A549 (cell line): ENCODE measurements around the gene SF3B3. TPM values are rescaled to one million over a fixed set of nuclear protein-coding genes. Genes with fewer than 3 reads are reported as not detected.
A peak's percentile ranks its signal among the peaks of the same experiment; 100 is the strongest.

ENCODE experiments used
- ATAC-seq, 2 experiments: fragments of 200-7000 bp in 1 of 2; fragments of >200 bp in 1 of 2; cut with Nextera tagmentation in 1 of 2; cut with Tn5 transposase in 1 of 2; 3 replicates each; pipeline versions ENCODE4 v1.8.0 to v1.9.1; 2018 to 2020; ENCODE audit warnings: mild to moderate bottlenecking in 1 of 2, moderate library complexity in 1 of 2
- CTCF ChIA-PET: fragments of 300-600 bp; sonication (Branson Sonifier 250); formaldehyde crosslinking; extraction: SDS; loops from one replicate; lab custom pipeline; 2021; ENCODE audit warnings: antibody characterized with exemption, inconsistent platforms; lab: Yijun Ruan, JAX
- POLR2A ChIA-PET: fragments of 350-600 bp; formaldehyde crosslinking; extraction: SDS; loops from one replicate; lab custom pipeline; 2021; ENCODE audit warnings: antibody characterized with exemption, inconsistent platforms; lab: Yijun Ruan, JAX
- DNase-seq, 2 experiments: peaks; one replicate each; pipeline versions ENCODE4 v3.0.0 to v3.0.0-alpha.2; 2011 to 2016; ENCODE audit warnings: low read depth in 1 of 2, low spot score in 1 of 2
- FAIRE-seq: peaks from 2 replicates; lab custom pipeline; 2011; peaks lifted over from hg19 to GRCh38; lab: Jason Lieb, UNC
- H3K27ac ChIP-seq, 2 experiments: fragments of >200 bp; sonication (Bioruptor Twin); formaldehyde crosslinking; 3 replicates each; pipeline ENCODE4 v1.5.1; 2016 to 2017
- H3K4me1 ChIP-seq: fragments of >200 bp; sonication (Bioruptor Twin); formaldehyde crosslinking; 3 replicates; pipeline ENCODE4 v1.6.1; 2016
- H3K4me2 ChIP-seq: fragments of >200 bp; sonication (Bioruptor Twin); formaldehyde crosslinking; 3 replicates; pipeline ENCODE4 v1.6.1; 2016
- H3K4me3 ChIP-seq: fragments of >200 bp; sonication (Bioruptor Twin); formaldehyde crosslinking; 3 replicates; pipeline ENCODE4 v1.5.1; 2016
- H3K9me3 ChIP-seq: fragments of >200 bp; sonication (Bioruptor Twin); formaldehyde crosslinking; 3 replicates; pipeline ENCODE4 v1.6.1; 2016
- BHLHE40 ChIP-seq: IDR thresholded peaks from 2 replicates; pipeline ENCODE4 v1.6.1; 2012; ENCODE audit warnings: low read depth, low read length, inconsistent platforms
- CBX2 ChIP-seq: fragments of 200-600 bp; sonication (generic); IDR thresholded peaks from 2 replicates; pipeline ENCODE4 v1.6.1; 2016; ENCODE audit warnings: low read depth, mild to moderate bottlenecking, borderline replicate concordance
- CBX8 ChIP-seq: fragments of 200-600 bp; sonication (generic); IDR thresholded peaks from 2 replicates; pipeline ENCODE4 v1.6.1; 2016
- CEBPB ChIP-seq, 2 experiments: fragments of >200 bp in 1 of 2; sonication (Bioruptor Twin) in 1 of 2; formaldehyde crosslinking in 1 of 2; IDR thresholded peaks; 2 replicates each; pipeline ENCODE4 v1.6.1; 2012 to 2016
- EHF ChIP-seq: fragments of 250-450 bp; sonication (Bioruptor Pico); IDR thresholded peaks from 2 replicates; pipeline ENCODE4 v1.5.0; 2020; ENCODE audit warnings: mild to moderate bottlenecking
- ESRRA ChIP-seq: fragments of 150-350 bp; IDR thresholded peaks from 2 replicates; pipeline ENCODE4 v1.6.1; 2014; ENCODE audit warnings: mild to moderate bottlenecking, low read length, borderline replicate concordance
- FOSB ChIP-seq: fragments of 250-450 bp; sonication (Bioruptor Pico); IDR thresholded peaks from 2 replicates; pipeline ENCODE4 v1.5.0; 2020; ENCODE audit warnings: mild to moderate bottlenecking, moderate library complexity
- FOXS1 ChIP-seq: fragments of 250-450 bp; sonication (Bioruptor Pico); IDR thresholded peaks from 2 replicates; pipeline ENCODE4 v1.5.0; 2020; ENCODE audit warnings: mild to moderate bottlenecking, moderate library complexity
- HEYL ChIP-seq: fragments of 250-450 bp; sonication (Bioruptor Pico); IDR thresholded peaks from 2 replicates; pipeline ENCODE4 v1.8.0; 2021; ENCODE audit warnings: mild to moderate bottlenecking, moderate library complexity
- HOXA7 ChIP-seq: fragments of 250-450 bp; sonication (Bioruptor Pico); IDR thresholded peaks from 2 replicates; pipeline ENCODE4 v1.5.0; 2020; ENCODE audit warnings: mild to moderate bottlenecking, moderate library complexity
- HOXB5 ChIP-seq: fragments of 250-450 bp; sonication (Bioruptor Pico); IDR thresholded peaks from 2 replicates; pipeline ENCODE4 v1.5.0; 2020; ENCODE audit warnings: mild to moderate bottlenecking, moderate library complexity
- KDM1A ChIP-seq: fragments of 200-600 bp; sonication (generic); IDR thresholded peaks from 2 replicates; pipeline ENCODE4 v1.6.1; 2016; ENCODE audit warnings: low read depth, mild to moderate bottlenecking
- KDM5A ChIP-seq: fragments of 200-600 bp; sonication (generic); IDR thresholded peaks from 2 replicates; pipeline ENCODE4 v1.6.1; 2016; ENCODE audit warnings: antibody characterized with exemption, mild to moderate bottlenecking
- MAFK ChIP-seq: fragments of 450-650 bp; IDR thresholded peaks from 2 replicates; pipeline ENCODE4 v1.6.1; 2014; ENCODE audit not compliant: partially characterized antibody
- RARB ChIP-seq: fragments of 250-450 bp; sonication (Bioruptor Pico); IDR thresholded peaks from 2 replicates; pipeline ENCODE4 v1.8.0; 2021; ENCODE audit warnings: mild to moderate bottlenecking, moderate library complexity
- RCOR1 ChIP-seq: fragments of 150-350 bp; IDR thresholded peaks from 2 replicates; pipeline ENCODE4 v1.6.1; 2014; ENCODE audit warnings: antibody characterized with exemption, low read length, low read depth
- RFX5 ChIP-seq: fragments of 450-650 bp; IDR thresholded peaks from 2 replicates; pipeline ENCODE4 v1.7.1; 2014; ENCODE audit warnings: antibody characterized with exemption, mild to moderate bottlenecking, moderate library complexity
- ZC3H11A ChIP-seq: fragments of 450-650 bp; IDR thresholded peaks from 2 replicates; pipeline ENCODE4 v1.6.1; 2014; ENCODE audit warnings: antibody characterized with exemption, mild to moderate bottlenecking
- ZFP36 ChIP-seq: fragments of 450-650 bp; IDR thresholded peaks from 2 replicates; pipeline ENCODE4 v1.6.1; 2014; ENCODE audit warnings: borderline replicate concordance; ENCODE audit not compliant: partially characterized antibody
- ZNF302 ChIP-seq: fragments of 250-450 bp; sonication (Bioruptor Pico); IDR thresholded peaks from 2 replicates; pipeline ENCODE4 v1.9.0; 2021; ENCODE audit warnings: inconsistent platforms, mild to moderate bottlenecking, moderate library complexity
- ZSCAN20 ChIP-seq: fragments of 250-450 bp; sonication (Bioruptor Pico); IDR thresholded peaks from 2 replicates; pipeline ENCODE4 v1.8.0; 2022; ENCODE audit warnings: mild to moderate bottlenecking, moderate library complexity
- WGBS: methylation state at CpG from one replicate; pipeline ENCODE4 v1.1.6; 2017; ENCODE audit errors: missing lambda C conversion rate; 5-methylcytosine and 5-hydroxymethylcytosine counted together
- polyA plus RNA-seq, 4 experiments: library from polyadenylated mRNA; depleted of rRNA in 3 of 4; stranded (reverse); fragments of >200 nt; fragmentation: RNase III in 1 of 4; extraction: RNeasy Plus Mini Kit Qiagen cat#74134 plus additional on column Dnase treatment in 1 of 4; gene quantifications; 2 replicates in 3 of 4; 3 replicates in 1 of 4; pipeline ENCODE4 v1.2.3, GENCODE V29; 2011 to 2017
- TF ChIP-seq, protein P1 (sequence below): IDR thresholded peaks from 2 replicates; pipeline ENCODE4 v1.6.1; 2012; ENCODE audit warnings: low read depth, borderline replicate concordance
- TF ChIP-seq, protein P2 (sequence below): fragments of 250-450 bp; sonication (Bioruptor Pico); IDR thresholded peaks from 2 replicates; pipeline ENCODE4 v1.5.0; 2021; ENCODE audit warnings: mild to moderate bottlenecking, moderate library complexity, borderline replicate concordance

Gene SF3B3
- polyA plus RNA-seq, 2 of the 4 experiments (the other 2 are of a cell fraction), result 111 to 155 TPM

DNA sequence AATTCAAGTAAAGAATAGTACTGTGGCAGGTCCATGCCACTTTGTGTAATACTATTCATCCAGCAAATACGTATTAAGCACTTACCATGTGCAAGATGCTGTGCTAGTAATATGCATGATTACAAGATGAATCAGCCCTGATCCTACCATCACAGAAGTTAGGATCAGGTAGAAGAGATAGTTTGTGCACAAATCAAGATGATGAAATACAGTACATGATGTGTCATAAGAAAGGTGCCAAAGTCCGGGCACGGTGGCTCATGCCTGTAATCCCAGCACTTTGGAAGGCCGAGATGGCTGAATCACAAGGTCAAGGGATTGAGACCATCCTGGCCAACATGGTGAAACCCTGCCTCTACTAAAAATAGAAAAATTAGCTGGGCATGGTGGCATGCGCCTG is 11.2 kb upstream of the SF3B3 start:
- peak in 1 of 2 experiments; percentile 33 for DNase-seq
- no peak; a peak in 1 of 6 replicates for ATAC-seq
- POLR2A ChIA-PET, result no interaction called here
- Histone ChIP-seq H3K4me3 (no peak overlapping the region), H3K4me1 (peaks cover 6% of the 10 kb centered on the region; the same call in 1 of the 3 replicates)
- FAIRE-seq, result no peak
- WGBS, result 53% methylated on average over 5 of the region's 5 CpGs
- TF ChIP-seq RCOR1 (no peak), FOXS1 (CRISPR knock-in tag) (no peak), ZNF302 (CRISPR knock-in tag) (no peak), ESRRA (no peak), ZSCAN20 (CRISPR knock-in tag) (no peak), BHLHE40 (no peak), ZC3H11A (no peak), HEYL (CRISPR knock-in tag) (no peak), CEBPB (IDR thresholded peaks at IDR 0.05) (no peak), FOSB (CRISPR knock-in tag) (no peak), KDM1A (no peak)
- TF ChIP-seq, protein P1, sequence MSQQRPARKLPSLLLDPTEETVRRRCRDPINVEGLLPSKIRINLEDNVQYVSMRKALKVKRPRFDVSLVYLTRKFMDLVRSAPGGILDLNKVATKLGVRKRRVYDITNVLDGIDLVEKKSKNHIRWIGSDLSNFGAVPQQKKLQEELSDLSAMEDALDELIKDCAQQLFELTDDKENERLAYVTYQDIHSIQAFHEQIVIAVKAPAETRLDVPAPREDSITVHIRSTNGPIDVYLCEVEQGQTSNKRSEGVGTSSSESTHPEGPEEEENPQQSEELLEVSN, result no peak
- TF ChIP-seq, all 56 proteins: peak for 0
- peak overlapping the region in 1 of 2 experiments; percentile 44; a peak in 1 of 6 replicates for H3K27ac ChIP-seq
- H3K4me2 ChIP-seq, result no peak overlapping the region
- no peaks in the 10 kb centered on the region for H3K9me3 ChIP-seq
- CTCF ChIA-PET, result interaction anchor here (0.8 kb wide), 1 partner anchor 12 kb away, joined by 3 read pairs; no protein-coding TSS in a partner anchor

DNA sequence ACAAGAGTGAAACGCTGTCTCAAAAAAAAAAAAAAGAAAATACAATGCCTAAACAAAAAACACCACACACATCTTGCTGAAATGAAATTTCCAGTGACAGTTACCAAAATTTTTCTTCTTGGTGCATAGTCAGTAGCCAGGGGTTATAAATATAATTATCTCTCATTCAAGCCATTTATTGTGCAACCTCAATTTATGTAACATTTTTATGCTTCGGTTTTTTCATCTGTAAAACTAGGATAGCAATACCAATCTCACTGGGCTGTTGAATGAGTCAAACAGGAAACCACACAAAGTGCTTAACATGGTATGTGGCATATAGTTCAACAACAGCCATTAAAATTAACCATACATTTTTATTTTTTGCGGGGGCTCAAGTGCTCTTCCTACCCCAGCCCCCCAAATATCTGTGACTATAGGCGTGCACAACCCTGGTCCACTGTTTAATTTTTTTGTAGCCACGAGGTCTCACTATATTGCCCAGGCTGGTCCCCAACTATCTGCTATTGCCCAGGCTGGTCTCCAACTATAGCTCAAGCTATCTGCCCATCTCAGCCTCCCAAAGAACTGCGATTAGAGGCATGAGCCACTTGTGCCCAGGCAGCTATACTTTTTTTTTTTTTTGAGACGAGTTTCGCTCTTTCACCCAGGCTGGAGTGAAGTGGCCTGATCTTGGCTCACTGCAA is 2.9 kb upstream of the SF3B3 start:
- CTCF ChIA-PET, result interaction anchor here (0.9 to 1.6 kb wide), 2 partner anchors 11 to 26 kb away, joined by 3 read pairs; no protein-coding TSS in a partner anchor
- WGBS, result 92% methylated on average over 8 of the region's 8 CpGs
- POLR2A ChIA-PET, result no interaction called here
- Histone ChIP-seq H3K4me2 (no peak overlapping the region), H3K9me3 (no peaks in the 10 kb centered on the region), H3K4me1 (peaks cover 15% of the 10 kb centered on the region), H3K4me3 (no peak overlapping the region)
- TF ChIP-seq RFX5 (no peak), HOXA7 (CRISPR knock-in tag) (no peak), RARB (no peak), HOXB5 (no peak), MAFK (no peak), ZFP36 (no peak), BHLHE40 (no peak), KDM5A (no peak), CBX8 (no peak), CBX2 (no peak), EHF (CRISPR knock-in tag) (no peak)
- TF ChIP-seq, protein P2, sequence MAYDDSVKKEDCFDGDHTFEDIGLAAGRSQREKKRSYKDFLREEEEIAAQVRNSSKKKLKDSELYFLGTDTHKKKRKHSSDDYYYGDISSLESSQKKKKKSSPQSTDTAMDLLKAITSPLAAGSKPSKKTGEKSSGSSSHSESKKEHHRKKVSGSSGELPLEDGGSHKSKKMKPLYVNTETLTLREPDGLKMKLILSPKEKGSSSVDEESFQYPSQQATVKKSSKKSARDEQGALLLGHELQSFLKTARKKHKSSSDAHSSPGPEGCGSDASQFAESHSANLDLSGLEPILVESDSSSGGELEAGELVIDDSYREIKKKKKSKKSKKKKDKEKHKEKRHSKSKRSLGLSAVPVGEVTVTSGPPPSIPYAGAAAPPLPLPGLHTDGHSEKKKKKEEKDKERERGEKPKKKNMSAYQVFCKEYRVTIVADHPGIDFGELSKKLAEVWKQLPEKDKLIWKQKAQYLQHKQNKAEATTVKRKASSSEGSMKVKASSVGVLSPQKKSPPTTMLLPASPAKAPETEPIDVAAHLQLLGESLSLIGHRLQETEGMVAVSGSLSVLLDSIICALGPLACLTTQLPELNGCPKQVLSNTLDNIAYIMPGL (CRISPR knock-in tag), result no peak
- TF ChIP-seq, all 56 proteins: peak for 0
- no peak for DNase-seq
- FAIRE-seq, result no peak
- ATAC-seq, result no peak
- H3K27ac ChIP-seq, result no peak overlapping the region
